Eye (tissue), 1 donor: ENCODE measurements around the gene ZNRF3.

Experiments used
- DNase-seq: peaks from one replicate; pipeline ENCODE4 v3.0.0-alpha.2; 2015

Gene ZNRF3

GRCh38 chr22:29096736-29097669 lies 213.6 kb downstream of the ZNRF3 start:
- peak; percentile 54 for DNase-seq

- DNase-seq: peak; percentile 88
These were observed 214.9 kb downstream of the ZNRF3 start for GRCh38 chr22:29098296-29098695.

GRCh38 chr22:29102300-29102699 lies 218.9 kb downstream of the ZNRF3 start:
- DNase-seq: peak; percentile 73

- DNase-seq: peak; percentile 64
These were observed 219.7 kb downstream of the ZNRF3 start for GRCh38 chr22:29103121-29103520.

- no peak for DNase-seq
These were observed 222.1 kb downstream of the ZNRF3 start for GRCh38 chr22:29105468-29105867.

GRCh38 chr22:29106839-29107238 lies 223.5 kb downstream of the ZNRF3 start:
- DNase-seq: peak; percentile 49
